G401 (cell line): ENCODE data around the gene ARAP1. TPM values are rescaled to one million over a fixed set of nuclear protein-coding genes. Genes with fewer than 3 reads are reported as not detected.

Experiments used
- DNase-seq: peaks from one replicate; pipeline ENCODE4 v3.0.0-alpha.2; 2015; ENCODE audit warnings: low spot score
- in situ Hi-C: cut with HindIII; loops from 2 replicates; pipeline ENCODE4 v1.10.0; 2016; ENCODE audit warnings: low sequenced_read_pairs, mixed read lengths
- total RNA-seq: library from RNA; depleted of rRNA; stranded (reverse); fragments of >200 nt; shearing (Covaris generic); gene quantifications from 2 replicates; pipeline ENCODE4 v1.2.3, GENCODE V29; 2014

Gene ARAP1
- total RNA-seq, 1 experiment from 2014 or later, result 89.9 TPM

- in situ Hi-C loops, result loop anchor here (10.0 kb wide), 1 partner anchor 95 kb away; no protein-coding TSS in a partner anchor
- no peak for DNase-seq
Observed at GRCh38 chr11:72750086-72750485, 2.1 kb downstream of the ARAP1 start.

DNA sequence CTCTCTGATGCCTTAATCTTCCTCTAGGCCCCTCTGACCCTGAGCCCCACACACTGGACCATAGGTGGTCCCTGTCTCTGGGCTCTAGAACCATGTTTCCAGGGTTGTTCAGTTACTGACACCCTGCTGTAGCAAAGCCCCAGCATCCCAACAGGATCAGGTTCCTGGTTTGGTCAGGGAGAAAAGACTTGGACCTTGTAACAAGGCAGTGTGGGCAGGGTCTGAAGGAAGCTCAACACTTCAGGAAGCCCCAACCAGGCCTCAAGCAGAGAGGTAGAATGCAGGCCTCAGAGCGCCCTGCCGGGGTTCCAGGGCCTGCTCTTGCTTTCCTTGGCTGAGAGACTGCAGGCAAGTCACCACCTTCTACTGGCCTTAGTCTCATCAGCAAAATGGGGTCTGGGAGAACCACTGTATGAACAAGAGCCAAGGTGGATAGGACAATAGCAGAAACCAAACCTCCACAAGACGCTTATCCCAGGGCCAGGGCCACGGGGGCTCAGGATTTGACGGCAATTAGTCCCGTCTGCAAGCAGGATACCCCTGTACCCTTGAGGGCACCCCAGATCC lies 4.8 kb downstream of the ARAP1 start:
- no peak for DNase-seq

DNA sequence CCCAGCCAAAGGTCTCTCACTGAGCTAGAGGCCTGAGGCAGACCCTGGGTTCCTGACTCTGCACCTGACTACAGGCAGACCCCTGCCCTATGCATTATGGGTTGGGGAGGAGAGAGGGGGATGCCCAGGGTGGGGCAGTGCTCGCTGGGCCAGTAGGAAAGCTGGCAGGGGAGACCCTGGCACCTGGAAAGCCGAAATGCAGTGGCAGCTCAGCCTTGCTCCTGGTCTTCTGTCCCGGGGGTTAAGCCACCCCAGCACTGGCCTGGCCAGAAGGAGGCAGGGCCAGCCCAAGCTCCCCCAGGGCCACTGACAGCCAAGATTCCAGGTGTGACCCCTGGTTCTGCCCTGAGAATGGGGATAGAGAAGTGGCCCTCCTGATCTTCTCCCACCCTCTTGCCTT lies 5.4 kb downstream of the ARAP1 start:
- in situ Hi-C loops, result no loop called here
- no peak for DNase-seq

More for the DNA sequence above, 4.8 kb downstream of the ARAP1 start:
- in situ Hi-C loops, result no loop called here

DNA sequence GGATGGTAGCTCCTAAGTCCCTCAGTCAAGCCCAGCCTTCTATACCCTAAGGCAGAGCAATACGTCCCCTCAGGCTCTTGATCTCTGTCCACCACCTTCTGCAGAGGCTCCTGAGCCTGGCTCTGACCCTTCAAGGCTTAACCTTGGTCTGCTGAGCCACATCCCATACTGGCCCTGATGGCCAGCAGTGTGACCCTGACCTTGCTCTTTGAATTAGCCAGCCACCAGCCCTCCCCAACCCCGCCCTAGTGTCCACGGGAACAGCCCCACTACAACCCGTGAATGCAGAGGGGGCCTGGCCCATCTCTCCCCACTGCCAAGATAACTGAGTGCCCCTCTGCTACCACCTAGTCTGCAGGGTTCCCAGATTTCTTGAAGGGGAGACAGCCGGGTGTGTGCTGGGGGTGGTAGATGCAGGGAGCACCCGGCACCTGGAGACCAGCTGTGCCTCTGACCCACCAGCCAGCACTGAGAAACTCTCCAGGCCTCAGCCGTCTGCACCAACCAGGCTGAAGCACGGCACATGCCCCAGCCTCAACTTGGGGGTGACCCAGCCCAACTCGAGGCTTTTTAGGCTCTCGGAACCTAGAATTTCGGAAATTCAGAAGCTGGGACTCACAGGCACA lies 6.2 kb downstream of the ARAP1 start:
- DNase-seq, result no peak
- in situ Hi-C loops, result no loop called here

- no peak for DNase-seq
- in situ Hi-C loops, result no loop called here
Observed at GRCh38 chr11:72745511-72745910, 6.7 kb downstream of the ARAP1 start.

- in situ Hi-C loops, result no loop called here
Observed at GRCh38 chr11:72744474-72744873, 7.7 kb downstream of the ARAP1 start.

GRCh38 chr11:72743321-72744221 lies 8.6 kb downstream of the ARAP1 start:
- DNase-seq, result peak; percentile 94
- in situ Hi-C loops, result no loop called here

More at GRCh38 chr11:72744474-72744873, 7.7 kb downstream of the ARAP1 start:
- no peak for DNase-seq

GRCh38 chr11:72742513-72743320 lies 9.5 kb downstream of the ARAP1 start:
- in situ Hi-C loops, result no loop called here

DNA sequence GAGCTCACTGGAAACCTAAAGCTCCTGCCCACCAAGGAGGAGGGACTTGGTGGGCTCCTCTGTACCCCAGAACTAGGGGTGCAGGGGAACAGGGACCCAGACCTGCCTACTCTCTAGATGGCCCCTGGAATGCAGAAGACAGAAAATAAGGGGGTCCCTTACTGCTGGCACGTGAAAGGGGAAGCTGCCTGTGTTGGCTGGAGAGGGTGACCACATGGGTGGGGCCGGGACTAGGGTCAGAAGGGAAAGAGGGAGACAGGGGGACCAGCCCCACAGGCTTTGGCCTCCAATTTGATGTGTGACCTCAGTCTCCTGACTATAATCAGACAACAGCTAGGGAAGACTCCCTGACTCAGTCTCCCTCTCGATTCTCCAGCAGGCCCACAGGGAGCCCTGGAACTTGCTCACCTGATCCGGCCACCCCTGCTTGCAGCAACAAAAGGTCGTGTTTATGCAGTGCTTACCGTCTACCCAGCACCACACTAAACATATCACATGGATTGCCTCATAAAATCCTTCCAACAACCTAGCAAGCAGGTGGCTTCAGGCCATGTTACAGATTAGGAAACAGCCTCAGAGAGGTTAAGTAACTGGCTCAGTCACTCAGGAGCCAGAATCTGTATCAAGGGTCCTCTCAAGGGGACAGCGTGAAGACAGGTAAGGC lies 10.2 kb downstream of the ARAP1 start:
- DNase-seq, result no peak

More at GRCh38 chr11:72742513-72743320, 9.5 kb downstream of the ARAP1 start:
- no peak for DNase-seq

DNA sequence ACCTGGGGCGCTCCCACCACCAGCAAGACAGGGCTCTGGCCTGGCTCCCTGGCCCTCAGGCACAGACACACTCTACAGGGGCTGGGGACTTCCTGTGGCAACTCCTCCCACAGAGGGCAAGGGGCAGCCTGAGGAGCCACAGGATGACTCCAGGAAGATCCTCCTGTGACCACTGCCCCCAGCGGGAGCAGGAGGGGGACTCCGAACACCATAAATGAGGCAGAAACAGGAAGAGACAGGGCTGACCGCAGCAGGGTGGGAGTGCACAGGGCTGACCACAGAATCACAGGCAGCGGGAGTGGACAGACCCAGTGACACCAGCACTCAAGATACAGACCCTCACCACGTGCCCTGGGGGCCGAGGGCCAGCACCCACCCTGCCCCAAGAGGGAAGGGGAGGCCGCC lies 10.8 kb downstream of the ARAP1 start:
- in situ Hi-C loops, result no loop called here
- no peak for DNase-seq

More for the DNA sequence above, 10.2 kb downstream of the ARAP1 start:
- in situ Hi-C loops, result no loop called here

- in situ Hi-C loops, result no loop called here
- no peak for DNase-seq
Observed at GRCh38 chr11:72740562-72741428, 11.4 kb downstream of the ARAP1 start.

DNA sequence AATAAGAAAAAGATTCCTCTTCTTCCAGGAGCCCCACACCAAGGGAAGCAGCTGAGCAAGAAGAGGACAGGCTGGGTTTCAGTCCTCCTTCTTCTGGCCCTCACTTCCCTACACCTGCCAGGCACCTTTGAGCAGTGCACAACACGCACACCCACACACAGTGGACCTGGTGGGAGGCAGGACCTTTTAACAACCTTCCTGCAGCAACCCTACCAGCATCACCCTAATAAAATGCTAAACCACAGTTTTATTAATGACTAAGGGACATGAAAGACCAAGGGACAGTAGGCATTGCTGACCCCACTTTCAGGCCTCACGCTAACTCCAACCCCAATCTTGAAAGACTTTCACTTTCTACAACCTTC lies 12.2 kb downstream of the ARAP1 start:
- in situ Hi-C loops, result no loop called here
- DNase-seq, result no peak

- DNase-seq, result no peak
- in situ Hi-C loops, result no loop called here
Observed at GRCh38 chr11:72739240-72740059, 12.8 kb downstream of the ARAP1 start.

GRCh38 chr11:72738199-72739141 lies 13.7 kb downstream of the ARAP1 start:
- in situ Hi-C loops, result no loop called here
- DNase-seq, result no peak

- no peak for DNase-seq
- in situ Hi-C loops, result no loop called here
Observed at GRCh38 chr11:72737336-72737735, 14.9 kb downstream of the ARAP1 start.

- no peak for DNase-seq
- in situ Hi-C loops, result no loop called here
Observed at GRCh38 chr11:72736452-72737069, 15.6 kb downstream of the ARAP1 start.
